Left lung (tissue), 10 donors: ENCODE data around the gene SLC16A4. TPM values are rescaled to one million over a fixed set of nuclear protein-coding genes. Genes with fewer than 3 reads are reported as not detected.

Experiments used
- ATAC-seq: fragments of 200-7000 bp; cut with Tn5 transposase; one replicate; pipeline ENCODE4 v1.9.1; 2020; ENCODE audit warnings: moderate library complexity
- DNase-seq, 4 donors: peaks; one replicate each; pipeline ENCODE4 v3.0.0-alpha.2; 2013 to 2020
- H3K27ac ChIP-seq, 2 donors: fragments of 200-600 bp; sonication (generic) in 1 of 2; one replicate each; pipeline versions ENCODE4 v1.5.0 to v1.8.0; 2020 to 2021
- H3K27me3 ChIP-seq, 2 donors: fragments of 200-600 bp; sonication (generic) in 1 of 2; one replicate each; pipeline versions ENCODE4 v1.5.0 to v1.8.0; 2020 to 2021
- H3K36me3 ChIP-seq, 2 donors: fragments of 200-600 bp; sonication (generic) in 1 of 2; one replicate each; pipeline versions ENCODE4 v1.5.0 to v1.8.0; 2020 to 2021
- H3K4me1 ChIP-seq, 2 donors: fragments of 200-600 bp; one replicate each; pipeline ENCODE4 v1.8.0; 2021
- H3K4me3 ChIP-seq, 2 donors: fragments of 200-600 bp; sonication (generic) in 1 of 2; one replicate each; pipeline versions ENCODE4 v1.5.0 to v1.8.0; 2020 to 2021; ENCODE audit warnings: mild to moderate bottlenecking in 1 of 2
- H3K9me3 ChIP-seq, 2 donors: fragments of 200-600 bp; sonication (generic) in 1 of 2; one replicate each; pipeline versions ENCODE4 v1.5.0 to v1.8.0; 2020 to 2021
- CTCF ChIP-seq, 2 donors: fragments of 200-600 bp; sonication (generic) in 1 of 2; IDR thresholded peaks; one replicate each; pipeline versions ENCODE4 v1.5.0 to v1.8.0; 2021; ENCODE audit warnings: antibody characterized with exemption in 2 of 2
- intact Hi-C, 2 donors: fragments of 100-400 bp; cut with DNase I; formaldehyde crosslinking; loops; one replicate each; pipeline versions ENCODE4 v1.11.2 to v1.14.2; 2022
- polyA plus RNA-seq, 6 donors: library from polyadenylated mRNA; unstranded; fragments of 120-200 nt; gene quantifications; one replicate each; pipeline ENCODE4 v1.2.1, GENCODE V29; 2013; ENCODE audit not compliant: insufficient read length in 6 of 6
- total RNA-seq, 2 donors: library from RNA; stranded (reverse); fragmentation: NEBNext Ultra II Directional; extraction: Animal tissue kit (Norgen Biotek cat#: 25700); gene quantifications; one replicate each; pipeline ENCODE4 v1.2.1, GENCODE V29; 2021
- donor health status: DM: no; HTN: yes; CAD: no.
- donor health status: DM: no; HTN: no; CAD: no.

SLC16A4 gene
- total and polyA plus RNA-seq, 8 donors = 6.1 to 40.5 (median 8.0) TPM

GRCh38 chr1:110361856-110362255 is 29.0 kb downstream of the SLC16A4 start:
- DNase-seq = no peak

GRCh38 chr1:110360431-110360830 is 30.4 kb downstream of the SLC16A4 start:
- Histone ChIP-seq H3K36me3 (peaks cover 0 to 36% of the 10 kb centered on the region in 2 donors), H3K4me1 (peaks cover 0 to 9% of the 10 kb centered on the region in 2 donors), H3K4me3 (no peak overlapping the region), H3K27me3 (no peaks in the 10 kb centered on the region), H3K9me3 (no peaks in the 10 kb centered on the region), H3K27ac (no peak overlapping the region)
- intact Hi-C loops = no loop called here
- no peak for ATAC-seq
- DNase-seq = no peak
- no peak for TF ChIP-seq CTCF (IDR thresholded peaks at IDR 0.05)

More at GRCh38 chr1:110361856-110362255, 29.0 kb downstream of the SLC16A4 start:
- no peak overlapping the region for H3K4me3 ChIP-seq
- no peaks in the 10 kb centered on the region for H3K9me3 ChIP-seq
- TF ChIP-seq CTCF (IDR thresholded peaks at IDR 0.05) = no peak
- no peak for ATAC-seq
- peaks cover 0 to 27% of the 10 kb centered on the region in 2 donors for H3K36me3 ChIP-seq
- peaks cover 0 to 9% of the 10 kb centered on the region in 2 donors for H3K4me1 ChIP-seq
- no peaks in the 10 kb centered on the region for H3K27me3 ChIP-seq
- no peak overlapping the region for H3K27ac ChIP-seq
- intact Hi-C loops = no loop called here

- DNase-seq (no peak), ATAC-seq (peak; percentile 90)
- peaks cover 0 to 13% of the 10 kb centered on the region in 2 donors for H3K4me1 ChIP-seq
- H3K27ac ChIP-seq = no peak overlapping the region
- no peaks in the 10 kb centered on the region for H3K27me3 ChIP-seq
- intact Hi-C loops = no loop called here
- H3K36me3 ChIP-seq = peaks cover 0 to 26% of the 10 kb centered on the region in 2 donors
- no peak overlapping the region for H3K4me3 ChIP-seq
- no peaks in the 10 kb centered on the region for H3K9me3 ChIP-seq
- no peak for TF ChIP-seq CTCF (IDR thresholded peaks at IDR 0.05)
These were observed 34.4 kb downstream of the SLC16A4 start for GRCh38 chr1:110356379-110356778.

- intact Hi-C loops = no loop called here
- no peak for DNase-seq
These were observed 35.5 kb downstream of the SLC16A4 start for GRCh38 chr1:110355321-110355720.

GRCh38 chr1:110350360-110350759 is 40.5 kb downstream of the SLC16A4 start:
- Histone ChIP-seq H3K4me1 (peaks cover 10 to 64% of the 10 kb centered on the region in 2 donors), H3K27ac (no peak overlapping the region), H3K4me3 (no peak overlapping the region), H3K27me3 (no peaks in the 10 kb centered on the region), H3K9me3 (no peaks in the 10 kb centered on the region), H3K36me3 (peaks cover 0 to 28% of the 10 kb centered on the region in 2 donors)
- intact Hi-C loops = no loop called here
- DNase-seq (no peak), ATAC-seq (no peak)
- no peak for TF ChIP-seq CTCF (IDR thresholded peaks at IDR 0.05)

More at GRCh38 chr1:110355321-110355720, 35.5 kb downstream of the SLC16A4 start:
- H3K36me3 ChIP-seq = peaks cover 0 to 26% of the 10 kb centered on the region in 2 donors
- TF ChIP-seq CTCF (IDR thresholded peaks at IDR 0.05) = no peak
- H3K4me1 ChIP-seq = peaks cover 0 to 20% of the 10 kb centered on the region in 2 donors
- ATAC-seq = no peak
- H3K27ac ChIP-seq = no peak overlapping the region
- no peaks in the 10 kb centered on the region for H3K9me3 ChIP-seq
- H3K4me3 ChIP-seq = no peak overlapping the region
- no peaks in the 10 kb centered on the region for H3K27me3 ChIP-seq
